Measurements from ENCODE around the gene MAP4K1.
"Not testable (repeated sequence)": the region's sequence is repeated elsewhere in the genome, so short reads cannot be mapped to it uniquely, and the experiment has no call there.

MAP4K1 gene

GRCh38 chr19:38558933-38559332, 58.8 kb downstream of the MAP4K1 start:
- H3K4me3 Mint-ChIP-seq; ATAC-seq (replicated peaks); DNase-seq; H3K9me3 Mint-ChIP-seq; H3K36me3 Mint-ChIP-seq; H3K27ac Mint-ChIP-seq: not testable (repeated sequence)
- H3K4me1 Mint-ChIP-seq: peaks cover 22 to 39% of the 10 kb centered on the region in 2 donors
- H3K27me3 Mint-ChIP-seq: peaks cover 29 to 54% of the 10 kb centered on the region in 2 donors

- no peak for DNase-seq
- Mint-ChIP-seq H3K4me3 (no peak overlapping the region), H3K36me3 (peaks cover 0 to 2% of the 10 kb centered on the region in 2 donors), H3K27me3 (peaks cover 25 to 44% of the 10 kb centered on the region in 2 donors), H3K9me3 (peaks cover 0 to 3% of the 10 kb centered on the region in 2 donors), H3K4me1 (peaks cover 16 to 34% of the 10 kb centered on the region in 2 donors), H3K27ac (peak overlapping the region; percentile 49)
- ATAC-seq (replicated peaks): peak; percentile 44 to 50
Observed at GRCh38 chr19:38557205-38557799, 60.5 kb downstream of the MAP4K1 start.

- peaks cover 20 to 39% of the 10 kb centered on the region in 2 donors for H3K27me3 Mint-ChIP-seq
Observed at GRCh38 chr19:38556521-38557174, 61.1 kb downstream of the MAP4K1 start.

GRCh38 chr19:38555200-38555599, 62.6 kb downstream of the MAP4K1 start:
- Mint-ChIP-seq H3K36me3 (no peaks in the 10 kb centered on the region), H3K27me3 (peaks cover 21 to 38% of the 10 kb centered on the region in 2 donors), H3K27ac (no peak overlapping the region), H3K4me1 (peaks cover 13 to 32% of the 10 kb centered on the region in 2 donors), H3K9me3 (peaks cover 0 to 1% of the 10 kb centered on the region in 2 donors), H3K4me3 (no peak overlapping the region)
- DNase-seq (no peak), ATAC-seq (replicated peaks) (no peak)

More at GRCh38 chr19:38556521-38557174, 61.1 kb downstream of the MAP4K1 start:
- Mint-ChIP-seq H3K36me3 (peaks cover 0 to under 1% of the 10 kb centered on the region in 2 donors), H3K4me3 (no peak overlapping the region), H3K27ac (no peak overlapping the region), H3K4me1 (peaks cover 10 to 32% of the 10 kb centered on the region in 2 donors), H3K9me3 (peaks cover 0 to 2% of the 10 kb centered on the region in 2 donors)
- no peak for ATAC-seq (replicated peaks)
- no peak for DNase-seq

- Mint-ChIP-seq H3K4me1 (peaks cover 11 to 27% of the 10 kb centered on the region in 2 donors), H3K9me3 (peaks cover 0 to 1% of the 10 kb centered on the region in 2 donors), H3K27me3 (peaks cover 17 to 33% of the 10 kb centered on the region in 2 donors), H3K36me3 (no peaks in the 10 kb centered on the region), H3K4me3 (no peak overlapping the region), H3K27ac (no peak overlapping the region)
- no peak for ATAC-seq (replicated peaks)
- no peak for DNase-seq
Observed at GRCh38 chr19:38554676-38555141, 63.0 kb downstream of the MAP4K1 start.

- not testable (repeated sequence) for ATAC-seq (replicated peaks); H3K36me3 Mint-ChIP-seq; H3K9me3 Mint-ChIP-seq; H3K4me3 Mint-ChIP-seq; DNase-seq
- Mint-ChIP-seq H3K4me1 (peaks cover 8 to 20% of the 10 kb centered on the region in 2 donors), H3K27me3 (peaks cover 17 to 32% of the 10 kb centered on the region in 2 donors), H3K27ac (peak overlapping the region; percentile 67)
Observed at GRCh38 chr19:38553239-38553638, 64.5 kb downstream of the MAP4K1 start.

GRCh38 chr19:38551450-38551813, 66.3 kb downstream of the MAP4K1 start:
- H3K9me3 Mint-ChIP-seq: peaks cover 0 to 3% of the 10 kb centered on the region in 2 donors
- H3K27ac Mint-ChIP-seq: no peak overlapping the region
- peaks cover 17 to 26% of the 10 kb centered on the region in 2 donors for H3K27me3 Mint-ChIP-seq
- DNase-seq (peak; percentile 17), ATAC-seq (replicated peaks) (peak; percentile 40 to 60)
- H3K4me1 Mint-ChIP-seq: peaks cover 10 to 24% of the 10 kb centered on the region in 2 donors
- H3K4me3 Mint-ChIP-seq: no peak overlapping the region
- no peaks in the 10 kb centered on the region for H3K36me3 Mint-ChIP-seq

GRCh38 chr19:38550376-38550775, 67.4 kb downstream of the MAP4K1 start:
- H3K27ac Mint-ChIP-seq: no peak overlapping the region

GRCh38 chr19:38549942-38550341, 67.8 kb downstream of the MAP4K1 start:
- no peak for ATAC-seq (replicated peaks)
- Mint-ChIP-seq H3K4me3 (no peak overlapping the region), H3K36me3 (no peaks in the 10 kb centered on the region), H3K4me1 (peaks cover 12 to 23% of the 10 kb centered on the region in 2 donors), H3K27me3 (peaks cover 15 to 17% of the 10 kb centered on the region in 2 donors), H3K27ac (no peak overlapping the region), H3K9me3 (peaks cover 0 to 3% of the 10 kb centered on the region in 2 donors)
- no peak for DNase-seq

More at GRCh38 chr19:38550376-38550775, 67.4 kb downstream of the MAP4K1 start:
- peaks cover 0 to 3% of the 10 kb centered on the region in 2 donors for H3K9me3 Mint-ChIP-seq
- ATAC-seq (replicated peaks) (no peak), DNase-seq (no peak)
- peaks cover 12 to 24% of the 10 kb centered on the region in 2 donors for H3K4me1 Mint-ChIP-seq
- H3K4me3 Mint-ChIP-seq: no peak overlapping the region
- H3K27me3 Mint-ChIP-seq: peaks cover 17 to 21% of the 10 kb centered on the region in 2 donors
- no peaks in the 10 kb centered on the region for H3K36me3 Mint-ChIP-seq

- Mint-ChIP-seq H3K4me3 (no peak overlapping the region), H3K27me3 (peaks cover 12 to 13% of the 10 kb centered on the region in 2 donors), H3K9me3 (peaks cover 0 to 3% of the 10 kb centered on the region in 2 donors), H3K36me3 (no peaks in the 10 kb centered on the region), H3K27ac (no peak overlapping the region), H3K4me1 (peaks cover 15 to 28% of the 10 kb centered on the region in 2 donors)
- ATAC-seq (replicated peaks) (no peak), DNase-seq (no peak)
Observed at GRCh38 chr19:38549061-38549460, 68.7 kb downstream of the MAP4K1 start.

- Mint-ChIP-seq H3K9me3 (peaks cover 0 to 2% of the 10 kb centered on the region in 2 donors), H3K27ac (peak overlapping the region; percentile 1), H3K36me3 (no peaks in the 10 kb centered on the region), H3K4me3 (peak overlapping the region in 1 of 2 donors; percentile 3), H3K4me1 (peaks cover 18 to 38% of the 10 kb centered on the region in 2 donors), H3K27me3 (peaks cover 6 to 7% of the 10 kb centered on the region in 2 donors)
- DNase-seq (peak; percentile 11), ATAC-seq (replicated peaks) (peak; percentile 65 to 66)
Observed at GRCh38 chr19:38547421-38547820, 70.3 kb downstream of the MAP4K1 start.

- ATAC-seq (replicated peaks): no peak
- peaks cover 0 to 2% of the 10 kb centered on the region in 2 donors for H3K9me3 Mint-ChIP-seq
- no peaks in the 10 kb centered on the region for H3K27me3 Mint-ChIP-seq
- no peaks in the 10 kb centered on the region for H3K36me3 Mint-ChIP-seq
- H3K4me1 Mint-ChIP-seq: peaks cover 16 to 39% of the 10 kb centered on the region in 2 donors
- DNase-seq: no peak
- H3K4me3 Mint-ChIP-seq: no peak overlapping the region
- no peak overlapping the region for H3K27ac Mint-ChIP-seq
Observed at GRCh38 chr19:38545596-38545995, 72.2 kb downstream of the MAP4K1 start.

GRCh38 chr19:38544569-38545315, 73.0 kb downstream of the MAP4K1 start:
- peak overlapping the region; percentile 59 to 74 for H3K4me3 Mint-ChIP-seq
- peaks cover 16 to 40% of the 10 kb centered on the region in 2 donors for H3K4me1 Mint-ChIP-seq
- DNase-seq (no peak), ATAC-seq (replicated peaks) (no peak)
- no peaks in the 10 kb centered on the region for H3K27me3 Mint-ChIP-seq
- no peaks in the 10 kb centered on the region for H3K36me3 Mint-ChIP-seq
- no peak overlapping the region for H3K27ac Mint-ChIP-seq
- H3K9me3 Mint-ChIP-seq: peaks cover 0 to 2% of the 10 kb centered on the region in 2 donors
